ENCODE results near the gene GJA5. TPM values are rescaled to one million over a fixed set of nuclear protein-coding genes. Genes with fewer than 3 reads are reported as not detected.

GJA5 gene
- total RNA-seq, 1 experiment from 2014 or later = 0.39 TPM

- Histone ChIP-seq H4K20me1 (ENCODE audit: control insufficient read depth, insufficient read depth, insufficient read length) (no peaks in the 10 kb centered on the region), H3K9me3 (ENCODE audit: control insufficient read depth, low read depth, low read length) (no peaks in the 10 kb centered on the region), H3K79me1 (ENCODE audit: insufficient read depth, low read depth, low read length, poor library complexity, severe bottlenecking) (no peaks in the 10 kb centered on the region), H3K4ac (ENCODE audit: low read depth, low read length) (no peak overlapping the region), H3K14ac (ENCODE audit: insufficient read depth, low read length) (no peak overlapping the region), H3K4me1 (ENCODE audit: insufficient read depth, low read length) (no peaks in the 10 kb centered on the region; the same call in 1 of the 2 replicates), H2AK5ac (ENCODE audit: insufficient read length, low read length) (no peak overlapping the region), H3K79me2 (ENCODE audit: insufficient read depth, low read length) (no peaks in the 10 kb centered on the region), H3K23ac (ENCODE audit: insufficient read length, low read depth, low read length) (no peak overlapping the region), H2BK120ac (ENCODE audit: low read depth, low read length, poor library complexity, severe bottlenecking) (no peak overlapping the region), H4K91ac (ENCODE audit: insufficient read length, low read depth, low read length) (no peak overlapping the region), H3K23me2 (ENCODE audit: insufficient read length, low read depth, low read length, poor library complexity, severe bottlenecking) (no peaks in the 10 kb centered on the region), H2BK15ac (ENCODE audit: low read depth, low read length) (no peak overlapping the region), H4K5ac (ENCODE audit: insufficient read length, low read depth, low read length) (no peak overlapping the region), H2AFZ (ENCODE audit: low read length) (no peak overlapping the region), H4K8ac (replicated peaks; ENCODE audit: insufficient read length, low read depth, low read length) (no peak overlapping the region), H3K27me3 (ENCODE audit: insufficient read depth, low read length) (no peaks in the 10 kb centered on the region), H2BK5ac (ENCODE audit: insufficient read length, low read length) (no peak overlapping the region), H3K27ac (ENCODE audit: insufficient read length, low read depth, low read length) (no peak overlapping the region), H2BK20ac (ENCODE audit: low read depth, low read length, poor library complexity, severe bottlenecking) (no peak overlapping the region), H3K56ac (ENCODE audit: insufficient read length, low read depth, low read length) (no peak overlapping the region), H2BK12ac (ENCODE audit: insufficient read length, low read depth, low read length) (no peak overlapping the region), H3T11ph (ENCODE audit: low read length) (no peak overlapping the region), H3K18ac (ENCODE audit: insufficient read length, low read depth, low read length) (no peak overlapping the region), H3K4me2 (ENCODE audit: insufficient read depth, insufficient read length, low read length) (no peak overlapping the region), H3K9ac (ENCODE audit: extremely low read depth, insufficient read length, low read length) (no peak overlapping the region)
- H3K36me3 Mint-ChIP-seq (ENCODE audit: insufficient read depth in 1 of 3, low read depth in 3 of 3) = no peaks in the 10 kb centered on the region
- no CpG with 5 or more reads among the region's 6 CpGs for WGBS (ENCODE audit: extremely low coverage, insufficient read length, low lambda C conversion rate)
- no peak overlapping the region for H3K4me3 Mint-ChIP-seq
- H3K27ac Mint-ChIP-seq = no peak overlapping the region
- peaks cover 9 to 14% of the 10 kb centered on the region in 2 experiments for H3K4me1 Mint-ChIP-seq
- no peaks in the 10 kb centered on the region; the same call in 1 of the 2 replicates for H3K27me3 Mint-ChIP-seq (ENCODE audit: low read depth)
- no peaks in the 10 kb centered on the region for H3K9me3 Mint-ChIP-seq
- TF ChIP-seq CTCF (conservative IDR thresholded peaks at IDR 0.05) = no peak
- DNase-seq = no peak
Observed at GRCh38 chr1:147738739-147739476, 21.5 kb downstream of the GJA5 start.
